Stimulated activated naive CD8-positive, alpha-beta T cell treated with anti-CD3 and anti-CD28 coated beads, Interleukin-15, Interleukin-2, amounts not matched to agents 100 U/mL and 50 U/mL, for 24 hours (primary cell): ENCODE data around the gene MFSD6.
"Not testable (repeated sequence)": the region's sequence is repeated elsewhere in the genome, so short reads cannot be mapped to it uniquely, and the experiment has no call there.

ENCODE experiments used
- ATAC-seq: fragments of 150-1000 bp; cut with Tn5 transposase; one replicate; pipeline ENCODE4 v1.10.0; 2021
- DNase-seq: peaks from one replicate; pipeline ENCODE4 v3.0.0; 2021

Gene MFSD6

GRCh38 chr2:190501702-190502407, 93.7 kb downstream of the MFSD6 start:
- no peak for ATAC-seq
- DNase-seq, result no peak

GRCh38 chr2:190503088-190503487, 94.9 kb downstream of the MFSD6 start:
- no peak for ATAC-seq

GRCh38 chr2:190504912-190505311, 96.8 kb downstream of the MFSD6 start:
- no peak for DNase-seq
- ATAC-seq, result no peak

More at GRCh38 chr2:190503088-190503487, 94.9 kb downstream of the MFSD6 start:
- no peak for DNase-seq

DNA sequence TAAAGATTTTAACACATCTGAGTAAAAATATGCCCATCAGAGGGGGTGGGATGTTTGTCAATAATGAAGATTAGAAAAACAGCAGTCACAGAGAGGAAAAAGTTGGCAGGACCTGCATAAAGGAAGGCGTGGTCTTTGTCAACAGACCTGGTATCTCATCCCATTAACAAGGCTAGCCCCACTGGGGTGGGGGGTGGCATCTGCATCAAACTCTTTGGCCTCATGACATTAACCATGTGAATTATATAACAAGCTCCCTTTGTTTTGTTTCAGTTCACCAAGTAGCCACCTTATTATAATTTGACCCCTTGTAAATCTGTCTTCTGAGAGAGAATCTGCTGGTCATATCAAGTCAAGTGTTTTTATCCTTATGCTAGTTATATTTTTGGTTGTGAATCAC, 97.5 kb downstream of the MFSD6 start:
- DNase-seq (no peak), ATAC-seq (no peak)

DNA sequence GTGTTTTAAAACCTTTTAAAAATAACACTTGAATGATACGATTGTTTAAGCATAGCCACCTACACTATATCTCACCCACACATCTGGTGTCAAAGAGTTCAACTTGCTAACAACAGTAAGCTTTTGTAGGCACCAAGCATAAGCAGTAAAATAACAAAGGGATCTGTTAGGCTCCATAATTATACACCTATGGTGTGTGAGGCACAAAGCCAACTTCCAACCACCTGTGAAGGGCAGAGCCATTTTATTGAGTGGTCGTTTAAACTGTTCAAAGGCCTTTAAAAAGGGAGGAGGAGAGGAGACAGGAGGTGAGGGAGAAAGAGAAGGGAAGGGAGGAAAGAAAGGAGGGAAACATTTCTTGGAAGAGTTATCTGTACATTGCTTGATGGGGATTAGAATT, 98.5 kb downstream of the MFSD6 start:
- no peak for DNase-seq
- no peak for ATAC-seq

- ATAC-seq (no peak), DNase-seq (no peak)
Observed at GRCh38 chr2:190507135-190507534, 99.0 kb downstream of the MFSD6 start.

- DNase-seq, ATAC-seq: not testable (repeated sequence)
Observed at GRCh38 chr2:190509895-190510294, 101.7 kb downstream of the MFSD6 start.

DNA sequence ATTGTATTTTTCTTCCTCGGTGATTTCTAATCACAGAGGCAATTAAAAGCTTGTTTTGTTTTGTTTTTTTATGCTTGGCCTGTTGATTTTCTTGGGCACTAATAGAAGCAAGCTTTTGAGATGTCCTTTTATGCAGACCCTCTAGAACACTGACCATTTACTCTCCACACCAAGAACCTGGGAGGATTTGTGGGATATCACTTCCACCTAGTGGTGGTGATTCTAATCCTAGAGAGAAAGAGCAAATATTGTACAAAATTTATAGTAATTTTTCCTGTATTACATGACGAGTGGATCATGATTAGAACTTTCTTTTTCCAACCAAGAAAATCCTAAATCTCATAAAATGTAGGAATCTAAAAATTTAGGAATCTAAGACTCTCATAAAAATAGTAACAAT, 102.9 kb downstream of the MFSD6 start:
- no peak for ATAC-seq

DNA sequence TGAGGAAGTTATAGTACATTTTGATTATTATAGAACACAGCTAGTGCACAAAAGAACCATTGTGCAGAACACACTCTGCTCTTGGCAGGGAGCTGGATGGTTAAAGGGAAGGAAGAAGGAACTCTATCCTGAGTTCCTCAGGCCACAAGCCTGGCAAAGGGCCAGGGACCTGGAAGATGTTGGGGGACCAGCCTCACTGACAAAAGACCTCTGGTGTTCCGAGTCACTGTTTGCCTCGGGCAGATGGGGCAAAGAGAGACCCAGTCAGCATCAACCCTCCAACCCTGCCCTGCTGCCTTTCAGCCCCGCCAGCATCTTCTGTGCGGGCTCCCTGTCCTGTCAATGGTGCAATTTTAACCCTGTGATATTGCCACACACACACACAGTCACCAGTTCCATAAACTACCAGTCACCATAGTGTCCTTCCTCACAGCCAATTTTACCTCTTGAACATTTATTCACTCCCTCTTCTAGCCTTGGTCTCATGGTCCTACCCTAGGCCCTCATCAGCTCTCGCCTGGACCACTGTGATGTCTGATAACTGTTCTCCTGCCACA, 104.5 kb downstream of the MFSD6 start:
- no peak for DNase-seq

More for the DNA sequence above, 102.9 kb downstream of the MFSD6 start:
- no peak for DNase-seq

DNA sequence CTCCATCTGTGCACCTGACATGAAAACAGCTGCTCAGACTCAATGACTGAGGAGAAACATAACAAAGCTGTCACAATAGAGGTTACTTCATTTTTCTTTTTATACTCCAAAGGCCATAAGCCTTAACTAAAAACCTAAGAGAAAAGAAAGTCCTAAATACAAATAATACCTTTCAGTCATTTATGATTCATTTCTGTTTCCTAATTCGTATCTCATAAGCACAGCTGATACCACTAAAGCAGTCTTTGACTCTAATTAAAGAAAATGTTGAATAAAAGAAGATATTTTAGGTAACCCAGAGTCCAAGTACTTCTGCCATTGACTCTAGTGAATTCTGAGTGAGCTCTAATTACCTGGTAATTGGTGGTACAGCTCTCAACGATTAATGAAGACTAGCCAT, 105.7 kb downstream of the MFSD6 start:
- ATAC-seq, result no peak
- DNase-seq, result no peak

More for the DNA sequence above, 104.5 kb downstream of the MFSD6 start:
- no peak for ATAC-seq

DNA sequence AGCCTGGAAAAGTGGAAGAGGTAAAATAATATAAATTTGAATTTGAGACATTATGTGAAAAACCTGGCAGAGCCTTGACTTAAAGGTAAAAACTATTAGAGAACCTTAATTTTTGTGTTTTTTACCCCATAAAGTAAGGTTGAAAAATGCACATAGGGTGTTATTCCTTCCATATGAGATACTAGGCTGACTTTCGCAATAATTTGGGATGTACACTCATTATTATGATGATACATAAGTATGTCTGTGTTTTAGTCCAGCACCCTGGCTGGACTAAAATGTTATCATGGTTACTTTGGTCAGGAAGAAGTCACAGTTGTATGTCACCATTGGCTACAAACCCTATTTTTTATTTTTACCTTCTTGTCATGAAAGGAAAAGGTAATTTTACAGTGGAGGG, 106.5 kb downstream of the MFSD6 start:
- DNase-seq (no peak), ATAC-seq (no peak)

DNA sequence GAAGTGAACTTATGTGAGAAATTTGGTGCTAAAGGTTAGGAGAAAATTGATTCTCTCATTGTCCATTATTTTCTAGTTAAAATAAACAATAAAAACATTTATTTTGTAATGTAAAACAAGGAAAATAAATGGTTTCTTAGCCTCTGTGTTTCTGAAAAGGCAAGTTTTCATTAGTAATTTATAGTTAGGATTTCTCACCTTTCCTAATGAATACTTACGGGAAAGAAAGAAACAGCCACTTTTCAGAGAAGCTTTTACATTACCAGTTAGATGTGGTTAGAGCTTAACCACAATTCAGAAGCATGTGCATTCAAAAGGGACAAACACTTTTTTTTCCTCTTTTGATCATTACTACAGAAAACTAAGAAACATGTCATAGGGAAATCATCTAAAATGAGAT, 107.5 kb downstream of the MFSD6 start:
- ATAC-seq, result no peak
- no peak for DNase-seq

DNA sequence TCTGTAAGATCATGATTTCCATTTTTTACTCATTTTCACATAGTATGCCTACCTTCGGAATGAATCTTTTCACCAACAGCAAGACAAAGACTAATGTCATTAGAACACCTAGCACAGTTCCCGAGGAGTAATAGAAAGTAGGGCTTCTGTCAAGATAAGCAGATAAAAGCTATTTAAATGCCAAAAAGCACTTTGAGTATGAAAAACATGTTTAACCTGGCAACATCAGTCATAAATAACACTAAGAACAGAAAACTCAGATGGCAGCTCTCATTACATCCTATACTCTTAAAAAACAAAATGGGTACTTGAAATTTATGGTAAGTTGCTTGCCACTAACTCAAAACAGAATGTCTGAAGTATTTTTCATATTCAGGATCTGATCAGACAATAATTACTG, 109.3 kb downstream of the MFSD6 start:
- DNase-seq (no peak), ATAC-seq (no peak)

DNA sequence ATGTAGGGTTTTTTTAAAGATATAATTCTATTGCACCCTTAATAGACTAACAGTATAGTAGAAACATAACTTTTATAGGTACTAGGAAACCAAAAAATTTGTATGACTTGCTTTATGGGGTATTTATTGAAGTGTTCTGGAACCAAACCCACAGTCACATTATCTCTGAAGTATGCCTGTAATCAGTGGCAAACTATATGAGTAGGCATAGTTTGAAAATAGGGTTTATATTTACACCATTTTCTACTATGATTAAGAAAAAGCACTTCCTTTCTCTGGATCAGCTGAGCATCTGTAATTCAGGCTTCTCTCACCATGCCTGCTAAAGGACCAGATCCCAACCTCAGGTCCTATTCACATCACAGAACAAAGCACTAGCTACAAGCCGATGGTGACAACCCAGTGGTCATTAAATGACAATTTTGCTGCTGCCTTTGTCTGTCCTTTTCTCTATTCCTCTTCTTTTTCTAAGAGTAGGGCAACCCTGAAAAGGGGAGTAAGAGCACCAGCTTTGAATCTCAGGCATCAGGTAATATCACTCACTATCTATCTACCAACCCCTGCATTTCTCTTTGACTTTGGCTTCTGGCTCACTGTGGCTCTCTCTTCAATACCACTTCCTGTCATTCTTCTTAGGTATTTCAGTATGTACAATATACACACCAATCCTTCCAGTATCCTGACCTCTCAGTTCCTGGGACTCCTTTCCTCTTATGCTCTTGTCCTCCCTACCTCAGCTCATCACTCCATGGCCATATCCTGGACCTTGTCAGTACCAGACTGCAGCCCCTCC, 112.0 kb downstream of the MFSD6 start:
- DNase-seq (no peak), ATAC-seq (no peak)

- ATAC-seq (no peak), DNase-seq (no peak)
Observed at GRCh38 chr2:190524928-190525327, 116.8 kb downstream of the MFSD6 start.

GRCh38 chr2:190526105-190526750, 118.1 kb downstream of the MFSD6 start:
- no peak for ATAC-seq
- DNase-seq, result no peak

DNA sequence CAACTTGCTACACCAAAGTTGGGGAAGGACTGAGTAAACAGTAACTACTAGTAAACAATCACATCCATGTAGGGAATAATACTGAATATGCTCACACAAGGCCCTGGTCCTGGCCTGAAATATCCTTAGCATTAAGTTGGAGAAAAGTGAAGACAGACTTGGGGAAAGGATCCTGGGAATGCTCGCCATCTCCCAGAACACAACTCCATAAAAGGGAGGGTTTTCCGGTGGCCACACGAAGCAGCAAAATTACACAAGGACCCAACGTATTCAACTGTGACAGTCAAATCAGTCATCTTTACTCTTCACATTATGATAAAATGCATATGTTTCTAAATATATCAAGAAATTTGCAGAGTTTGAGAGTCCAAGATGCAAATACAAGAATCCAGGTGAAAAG, 119.1 kb downstream of the MFSD6 start:
- DNase-seq (no peak), ATAC-seq (no peak)

DNA sequence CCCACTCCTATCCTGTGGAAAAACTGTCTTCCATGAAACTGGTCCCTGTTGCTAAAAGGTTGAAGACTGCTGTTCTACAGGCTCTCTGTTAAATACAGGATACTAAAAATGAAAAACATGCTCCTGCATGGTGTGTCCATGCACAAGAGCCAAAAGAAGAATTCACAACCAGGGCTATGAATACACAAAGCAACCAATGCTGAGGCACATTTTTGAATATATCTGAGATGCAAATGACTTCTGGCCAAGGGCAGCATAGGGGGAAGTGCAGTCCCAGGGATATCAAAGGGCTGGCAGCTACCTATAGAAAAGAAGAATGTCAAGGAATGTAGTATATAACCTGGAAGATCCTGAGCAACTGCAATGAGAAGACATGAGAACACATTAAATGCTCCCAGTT, 119.8 kb downstream of the MFSD6 start:
- ATAC-seq, result no peak
- DNase-seq, result no peak

- DNase-seq, result no peak
- no peak for ATAC-seq
Observed at GRCh38 chr2:190528521-190529001, 120.4 kb downstream of the MFSD6 start.

- no peak for DNase-seq
- ATAC-seq, result no peak
Observed at GRCh38 chr2:190529486-190530247, 121.5 kb downstream of the MFSD6 start.

DNA sequence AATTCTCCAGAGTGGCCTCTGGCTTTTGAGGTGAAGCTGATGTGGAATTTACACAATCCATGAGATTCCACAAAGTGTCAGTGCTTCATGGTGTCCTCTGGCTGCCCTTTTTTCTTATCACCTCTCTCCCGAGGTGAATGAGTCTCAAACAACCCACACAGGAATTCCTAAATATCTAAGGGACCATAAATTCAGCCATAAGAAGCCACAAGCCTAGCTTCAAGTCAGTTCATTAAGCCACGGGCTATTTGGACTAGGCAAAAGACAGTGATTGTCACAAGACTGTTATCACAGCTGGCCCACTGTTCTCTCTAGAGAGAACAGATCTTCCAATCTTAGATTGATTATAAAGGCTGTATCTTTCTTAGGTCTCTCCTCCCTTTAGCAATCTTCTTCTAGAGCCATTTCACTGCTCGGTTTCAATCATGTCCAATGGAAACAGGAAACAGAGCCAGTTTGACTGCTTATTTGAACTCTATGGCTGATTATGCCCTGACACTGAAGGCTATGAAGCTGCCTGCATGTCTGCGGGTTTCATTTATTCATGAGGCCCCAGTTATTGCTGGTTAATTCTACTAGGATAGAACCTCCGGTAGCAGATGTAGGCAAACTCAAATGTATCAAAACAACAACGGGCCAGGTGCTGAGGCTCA, 122.2 kb downstream of the MFSD6 start:
- ATAC-seq (no peak), DNase-seq (no peak)
